HepG2 (cell line): ENCODE measurements around the gene GADD45B. TPM values are rescaled to one million over a fixed set of nuclear protein-coding genes. Genes with fewer than 3 reads are reported as not detected.

Experiments used
- CAMTA2 ChIP-seq: sonication (generic); formaldehyde crosslinking; IDR thresholded peaks from 2 replicates; pipeline ENCODE4 v1.4.0; 2020; ENCODE audit warnings: mild to moderate bottlenecking, missing genetic modification reagents, borderline replicate concordance
- DR1 ChIP-seq: sonication (generic); formaldehyde crosslinking; IDR thresholded peaks from 2 replicates; pipeline ENCODE4 v1.8.0; 2021; ENCODE audit warnings: mild to moderate bottlenecking, missing genetic modification reagents, inconsistent platforms
- ERF ChIP-seq: IDR thresholded peaks from 2 replicates; pipeline ENCODE4 v1.6.1; 2018; ENCODE audit warnings: missing biosample characterization, missing genetic modification reagents
- FOXO4 ChIP-seq: sonication (generic); formaldehyde crosslinking; conservative IDR thresholded peaks from 2 replicates; pipeline ENCODE4 v1.8.1; 2023; ENCODE audit warnings: missing genetic modification reagents
- GABPB1 ChIP-seq: IDR thresholded peaks from 2 replicates; pipeline ENCODE4 v1.6.1; 2016; ENCODE audit warnings: mild to moderate bottlenecking, missing genetic modification reagents, moderate library complexity, missing compliant biosample characterization
- HIC2 ChIP-seq: sonication (generic); formaldehyde crosslinking; IDR thresholded peaks from 2 replicates; pipeline ENCODE4 v1.9.0; 2022; ENCODE audit warnings: low read depth, missing genetic modification reagents
- HNF1B ChIP-seq: sonication (generic); formaldehyde crosslinking; IDR thresholded peaks from 2 replicates; pipeline ENCODE4 v1.5.1; 2020; ENCODE audit warnings: mild to moderate bottlenecking, moderate library complexity, missing genetic modification reagents
- KMT2B ChIP-seq: IDR thresholded peaks from 2 replicates; pipeline ENCODE4 v1.6.1; 2016; ENCODE audit warnings: missing genetic modification reagents, missing compliant biosample characterization
- NCOA5 ChIP-seq: sonication (generic); formaldehyde crosslinking; IDR thresholded peaks from 2 replicates; pipeline ENCODE4 v1.4.0; 2020; ENCODE audit warnings: missing genetic modification reagents
- RARG ChIP-seq: sonication (generic); formaldehyde crosslinking; IDR thresholded peaks from 2 replicates; pipeline ENCODE4 v1.4.0; 2020; ENCODE audit warnings: low read depth, mild to moderate bottlenecking, missing genetic modification reagents
- SMARCE1 ChIP-seq: fragments of 450-650 bp; IDR thresholded peaks from 2 replicates; pipeline ENCODE4 v1.6.1; 2017; ENCODE audit warnings: borderline replicate concordance
- SMC3 ChIP-seq: IDR thresholded peaks from 2 replicates; pipeline ENCODE4 v1.6.1; 2011; ENCODE audit warnings: low read length, improper control_type of control experiment
- SP2 ChIP-seq: sonication (generic); formaldehyde crosslinking; IDR thresholded peaks from 2 replicates; pipeline ENCODE4 v1.5.1; 2020; ENCODE audit warnings: mild to moderate bottlenecking, missing genetic modification reagents
- TBP ChIP-seq: sonication (generic); formaldehyde crosslinking; IDR thresholded peaks from 2 replicates; pipeline ENCODE4 v1.5.0; 2020; ENCODE audit warnings: missing genetic modification reagents
- ZBTB1 ChIP-seq: sonication (generic); formaldehyde crosslinking; IDR thresholded peaks from 2 replicates; pipeline ENCODE4 v1.4.0; 2020; ENCODE audit warnings: missing genetic modification reagents, borderline replicate concordance
- ZFY ChIP-seq: sonication (generic); formaldehyde crosslinking; IDR thresholded peaks from 2 replicates; pipeline ENCODE4 v1.4.0; 2020; ENCODE audit warnings: missing genetic modification reagents
- ZNF205 ChIP-seq: IDR thresholded peaks from 2 replicates; pipeline ENCODE4 v1.6.1; 2018; ENCODE audit warnings: missing biosample characterization, missing genetic modification reagents
- ZNF343 ChIP-seq: sonication (generic); formaldehyde crosslinking; IDR thresholded peaks from 2 replicates; pipeline ENCODE4 v1.4.0; 2020; ENCODE audit warnings: mild to moderate bottlenecking, missing genetic modification reagents
- ZNF383 ChIP-seq: sonication (generic); formaldehyde crosslinking; IDR thresholded peaks from 2 replicates; pipeline ENCODE4 v1.4.0; 2020; ENCODE audit warnings: missing genetic modification reagents, mild to moderate bottlenecking, borderline replicate concordance
- ZNF441 ChIP-seq: sonication (generic); formaldehyde crosslinking; IDR thresholded peaks from 2 replicates; pipeline ENCODE4 v1.7.0; 2021; ENCODE audit warnings: missing genetic modification reagents, borderline replicate concordance
- ZNF558 ChIP-seq: sonication (generic); formaldehyde crosslinking; IDR thresholded peaks from 2 replicates; pipeline ENCODE4 v1.9.0; 2022; ENCODE audit warnings: mild to moderate bottlenecking, missing genetic modification reagents, borderline replicate concordance
- ZNF639 ChIP-seq: conservative IDR thresholded peaks from 2 replicates; pipeline ENCODE4 v1.6.1; 2018; ENCODE audit warnings: missing genetic modification reagents
- polyA plus RNA-seq, 8 experiments: library from polyadenylated mRNA; depleted of rRNA in 3 of 8; stranded (reverse) in 7 of 8; unstranded in 1 of 8; fragments of >200 nt; fragmentation: Illumina TruSeq in 4 of 8; extraction: Trizol in 4 of 8; gene quantifications; 2 replicates each; pipeline versions ENCODE4 v1.2.1 to v1.2.3, GENCODE V29; 2011 to 2016; ENCODE audit warnings: low read depth in 4 of 8, missing spikeins in 1 of 8, mixed read lengths in 1 of 8; ENCODE audit not compliant: insufficient read depth in 1 of 8
- total RNA-seq, 5 experiments: library from RNA; depleted of rRNA; stranded (reverse); fragments of >200 nt; fragmentation: Illumina TruSeq; extraction: Trizol; gene quantifications; 2 replicates each; pipeline ENCODE4 v1.2.3, GENCODE V29; 2016; ENCODE audit warnings: low read depth in 1 of 5
- TF ChIP-seq, protein P1 (sequence below): sonication (generic); formaldehyde crosslinking; IDR thresholded peaks from 2 replicates; pipeline ENCODE4 v1.4.0; 2020; ENCODE audit warnings: mild to moderate bottlenecking, missing genetic modification reagents
- TF ChIP-seq, protein P2 (sequence below): sonication (generic); formaldehyde crosslinking; IDR thresholded peaks from 2 replicates; pipeline ENCODE4 v1.4.0; 2020; ENCODE audit warnings: missing genetic modification reagents

GADD45B gene
- total and polyA plus RNA-seq, 2 of the 13 experiments (the other 11 are each of a cell fraction or from before 2014, with no cell fraction given): 4.6 to 34.1 TPM

DNA sequence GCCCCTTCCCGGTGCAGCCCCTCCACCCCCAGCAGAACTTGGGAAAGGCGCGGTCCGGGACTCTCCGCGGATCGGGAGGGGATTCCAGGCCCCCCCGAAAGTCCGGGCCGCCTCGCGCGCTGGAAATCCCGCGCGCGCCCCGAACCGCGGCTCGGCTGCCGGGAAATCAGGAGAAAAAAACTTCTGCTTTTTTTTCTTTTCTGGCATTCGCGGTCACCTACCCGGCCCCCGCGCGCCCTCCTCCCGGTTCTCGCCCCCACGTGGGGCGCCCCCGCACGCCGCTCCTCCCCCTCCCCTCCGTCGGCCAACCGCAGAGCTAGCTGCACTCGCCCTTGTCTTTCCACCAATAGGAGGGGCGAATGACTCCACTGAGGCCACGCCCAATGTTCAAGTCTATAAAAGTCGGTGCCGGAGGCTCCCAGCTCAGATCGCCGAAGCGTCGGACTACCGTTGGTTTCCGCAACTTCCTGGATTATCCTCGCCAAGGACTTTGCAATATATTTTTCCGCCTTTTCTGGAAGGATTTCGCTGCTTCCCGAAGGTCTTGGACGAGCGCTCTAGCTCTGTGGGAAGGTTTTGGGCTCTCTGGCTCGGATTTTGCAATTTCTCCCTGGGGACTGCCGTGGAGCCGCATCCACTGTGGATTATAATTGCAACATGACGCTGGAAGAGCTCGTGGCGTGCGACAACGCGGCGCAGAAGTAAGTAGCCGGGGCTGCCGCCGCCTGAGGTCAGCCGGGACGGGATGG, at the start of gene GADD45B (continued):
- TF ChIP-seq ZNF441 (peak; percentile 90), CAMTA2 (CRISPR knock-in tag) (no peak), ZNF558 (CRISPR knock-in tag) (0 out of 2 replicates have a peak, but pooled peaks have one; percentile 30), DR1 (peak; percentile 98), ERF (peak; percentile 73; the same call in 1 of the 2 replicates), ZNF383 (no peak), RARG (CRISPR knock-in tag) (no peak), FOXO4 (CRISPR knock-in tag) (no peak), SMC3 (peak; percentile 24; the same call in 1 of the 2 replicates), SP2 (peak; percentile 62), KMT2B (CRISPR knock-in tag) (no peak), HIC2 (CRISPR knock-in tag) (no peak), TBP (CRISPR knock-in tag) (peak; percentile 83; the same call in 1 of the 2 replicates), NCOA5 (no peak), SMARCE1 (no peak), GABPB1 (peak; percentile 33; the same call in 1 of the 2 replicates), ZBTB1 (CRISPR knock-in tag) (no peak), ZNF343 (CRISPR knock-in tag) (no peak), HNF1B (CRISPR knock-in tag) (peak; percentile 67), ZNF639 (CRISPR knock-in tag) (no peak), ZNF205 (CRISPR knock-in tag) (peak; percentile 76; the same call in 1 of the 2 replicates), ZFY (CRISPR knock-in tag) (no peak)
- TF ChIP-seq, protein P1, sequence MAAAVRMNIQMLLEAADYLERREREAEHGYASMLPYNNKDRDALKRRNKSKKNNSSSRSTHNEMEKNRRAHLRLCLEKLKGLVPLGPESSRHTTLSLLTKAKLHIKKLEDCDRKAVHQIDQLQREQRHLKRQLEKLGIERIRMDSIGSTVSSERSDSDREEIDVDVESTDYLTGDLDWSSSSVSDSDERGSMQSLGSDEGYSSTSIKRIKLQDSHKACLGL (CRISPR knock-in tag): no peak
- TF ChIP-seq, protein P2, sequence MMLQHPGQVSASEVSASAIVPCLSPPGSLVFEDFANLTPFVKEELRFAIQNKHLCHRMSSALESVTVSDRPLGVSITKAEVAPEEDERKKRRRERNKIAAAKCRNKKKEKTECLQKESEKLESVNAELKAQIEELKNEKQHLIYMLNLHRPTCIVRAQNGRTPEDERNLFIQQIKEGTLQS (CRISPR knock-in tag): no peak
